CD14-positive monocyte (primary cell): ENCODE results near the gene SCN7A. TPM values are rescaled to one million over a fixed set of nuclear protein-coding genes. Genes with fewer than 3 reads are reported as not detected.

Experiments
- DNase-seq, 3 donors: peaks; one replicate each; pipeline ENCODE4 v3.0.0-alpha.2; 2011 to 2022
- H2AFZ ChIP-seq: 2 replicates; pipeline ENCODE4 v1.6.0; 2012; ENCODE audit warnings: mild to moderate bottlenecking, low read depth, low read length, inconsistent platforms; ENCODE audit not compliant: insufficient read depth, poor library complexity, severe bottlenecking
- H3K27ac ChIP-seq, 2 donors: 1 replicate in 1 of 2; 2 replicates in 1 of 2; pipeline ENCODE4 v1.5.1; 2012 to 2013; ENCODE audit warnings: low read length in 2 of 2, control low read depth in 1 of 2, inconsistent platforms in 1 of 2, low read depth in 1 of 2, mild to moderate bottlenecking in 1 of 2
- H3K27me3 ChIP-seq, 2 donors: one replicate each; pipeline versions ENCODE4 v1.6.0 to v1.6.1; 2011 to 2013; ENCODE audit warnings: low read length in 2 of 2; ENCODE audit not compliant: control insufficient read depth in 2 of 2, insufficient read depth in 2 of 2
- H3K36me3 ChIP-seq, 2 donors: replicated peaks in 1 of 2; 1 replicate in 1 of 2; 2 replicates in 1 of 2; pipeline versions ENCODE4 v1.5.1 to v1.6.1; 2012 to 2013; ENCODE audit warnings: low read length in 2 of 2, control low read depth in 1 of 2, inconsistent platforms in 1 of 2, mild to moderate bottlenecking in 1 of 2; ENCODE audit not compliant: insufficient read depth in 2 of 2, control insufficient read depth in 1 of 2
- H3K4me1 ChIP-seq, 2 donors: 1 replicate in 1 of 2; 2 replicates in 1 of 2; pipeline versions ENCODE4 v1.5.1 to v1.6.1; 2012 to 2013; ENCODE audit warnings: low read length in 2 of 2, control low read depth in 1 of 2, inconsistent platforms in 1 of 2, mild to moderate bottlenecking in 1 of 2, moderate library complexity in 1 of 2; ENCODE audit not compliant: insufficient read depth in 2 of 2, control insufficient read depth in 1 of 2
- H3K4me2 ChIP-seq: replicated peaks from 2 replicates; pipeline ENCODE3; 2012; ENCODE audit warnings: low read length, moderate library complexity, mild to moderate bottlenecking; ENCODE audit not compliant: poor library complexity, severe bottlenecking; ENCODE audit errors: extremely low read depth
- H3K4me3 ChIP-seq, 3 experiments: fragments of 200-600 bp in 1 of 3; sonication (generic) in 1 of 3; replicated peaks in 1 of 3; 1 replicate in 2 of 3; 2 replicates in 1 of 3; pipeline ENCODE4 v1.5.1; 2011 to 2013; ENCODE audit warnings: low read length in 3 of 3, mild to moderate bottlenecking in 3 of 3, control low read depth in 2 of 3, low read depth in 2 of 3, inconsistent platforms in 1 of 3, moderate library complexity in 1 of 3
- H3K79me2 ChIP-seq: 2 replicates; pipeline ENCODE4 v1.6.0; 2012; ENCODE audit warnings: mild to moderate bottlenecking, control low read depth, inconsistent platforms, low read length, moderate library complexity; ENCODE audit not compliant: insufficient read depth
- H3K9ac ChIP-seq: 2 replicates; pipeline ENCODE4 v1.6.0; 2017; ENCODE audit warnings: low read length, mild to moderate bottlenecking; ENCODE audit not compliant: insufficient read depth, poor library complexity, severe bottlenecking
- H3K9me3 ChIP-seq, 2 donors: replicated peaks in 1 of 2; 1 replicate in 1 of 2; 2 replicates in 1 of 2; pipeline versions ENCODE4 v1.5.1 to v1.6.1; 2012 to 2013; ENCODE audit warnings: low read length in 2 of 2, control low read depth in 1 of 2; ENCODE audit not compliant: control insufficient read depth in 1 of 2, insufficient read depth in 1 of 2
- H4K20me1 ChIP-seq: 2 replicates; pipeline ENCODE4 v1.6.0; 2012; ENCODE audit warnings: mild to moderate bottlenecking, low read length, control low read depth, moderate library complexity; ENCODE audit not compliant: insufficient read depth
- H3K27ac Mint-ChIP-seq, 7 donors: one replicate each; pipeline ENCODE4 v1.8.0; 2020; ENCODE audit warnings: mild to moderate bottlenecking in 7 of 7, mixed read lengths in 7 of 7, moderate library complexity in 6 of 7, inconsistent platforms in 2 of 7
- H3K27me3 Mint-ChIP-seq, 3 donors: one replicate each; pipeline ENCODE4 v1.8.0; 2021 to 2022; ENCODE audit warnings: low read depth in 3 of 3, mild to moderate bottlenecking in 3 of 3, mixed read lengths in 3 of 3, moderate library complexity in 3 of 3, inconsistent platforms in 1 of 3
- H3K36me3 Mint-ChIP-seq, 2 donors: one replicate each; pipeline ENCODE4 v1.8.0; 2020; ENCODE audit warnings: mixed read lengths in 2 of 2, inconsistent platforms in 1 of 2, mild to moderate bottlenecking in 1 of 2
- H3K4me1 Mint-ChIP-seq: one replicate; pipeline ENCODE4 v1.8.0; 2020; ENCODE audit warnings: mild to moderate bottlenecking, mixed read lengths
- H3K4me3 Mint-ChIP-seq, 2 donors: one replicate each; pipeline ENCODE4 v1.8.0; 2020; ENCODE audit warnings: mild to moderate bottlenecking in 2 of 2, mixed read lengths in 2 of 2, moderate library complexity in 1 of 2
- H3K9me3 Mint-ChIP-seq, 7 donors: one replicate each; pipeline ENCODE4 v1.8.0; 2020 to 2022; ENCODE audit warnings: mixed read lengths in 7 of 7, mild to moderate bottlenecking in 6 of 7, moderate library complexity in 6 of 7, inconsistent platforms in 2 of 7
- CTCF ChIP-seq: fragments of 200-600 bp; IDR thresholded peaks from one replicate; pipeline ENCODE4 v1.8.0; 2022; ENCODE audit warnings: antibody characterized with exemption, mild to moderate bottlenecking
- WGBS: methylation state at CpG from one replicate; pipeline ENCODE4 v1.1.5; 2013; ENCODE audit warnings: missing lambda C conversion rate; ENCODE audit not compliant: insufficient coverage; 5-methylcytosine and 5-hydroxymethylcytosine counted together
- intact Hi-C, 2 donors: fragments of 100-400 bp; cut with micrococcal nuclease; formaldehyde crosslinking; loops; one replicate each; pipeline versions ENCODE4 v1.15.0 to v1.15.1; 2023
- polyA plus RNA-seq, 3 donors: library from polyadenylated mRNA; depleted of rRNA in 1 of 3; unstranded in 2 of 3; stranded (reverse) in 1 of 3; fragments of 300-500 nt in 2 of 3; fragments of >200 nt in 1 of 3; fragmentation: Illumina TruSeq in 2 of 3; gene quantifications; 1 replicate in 2 of 3; 2 replicates in 1 of 3; pipeline ENCODE4 v1.2.3, GENCODE V29; 2012 to 2021

SCN7A gene
- polyA plus RNA-seq, 3 donors: not detected

GRCh38 chr2:166449439-166449838 lies 44.6 kb downstream of the SCN7A start:
- Histone ChIP-seq H3K79me2 (no peaks in the 10 kb centered on the region), H3K27ac (no peak overlapping the region), H3K4me1 (no peaks in the 10 kb centered on the region), H3K9me3 (no peaks in the 10 kb centered on the region), H2AFZ (no peak overlapping the region), H3K27me3 (no peaks in the 10 kb centered on the region), H3K36me3 (no peaks in the 10 kb centered on the region), H3K4me2 (no peak overlapping the region), H3K9ac (no peak overlapping the region), H3K4me3 (no peak overlapping the region), H4K20me1 (no peaks in the 10 kb centered on the region)
- H3K27me3 Mint-ChIP-seq: peaks cover 0 to 1% (median under 1%) of the 10 kb centered on the region in 3 donors
- intact Hi-C loops: no loop called here
- H3K27ac Mint-ChIP-seq: no peak overlapping the region
- H3K36me3 Mint-ChIP-seq: no peaks in the 10 kb centered on the region
- peak in 1 of 3 donors; percentile 9 for DNase-seq
- no peak for TF ChIP-seq CTCF
- no peak overlapping the region for H3K4me3 Mint-ChIP-seq
- H3K9me3 Mint-ChIP-seq: peaks cover 0 to 6% (median 3%) of the 10 kb centered on the region in 7 donors
- no CpG with 5 or more reads among the region's 1 CpG for WGBS
- peaks cover 2% of the 10 kb centered on the region for H3K4me1 Mint-ChIP-seq

GRCh38 chr2:166448106-166448505 lies 45.9 kb downstream of the SCN7A start:
- no peak overlapping the region for H2AFZ ChIP-seq
- H3K27ac Mint-ChIP-seq: no peak overlapping the region
- H3K36me3 Mint-ChIP-seq: no peaks in the 10 kb centered on the region
- H3K27me3 ChIP-seq: no peaks in the 10 kb centered on the region
- DNase-seq: no peak
- intact Hi-C loops: no loop called here
- no peaks in the 10 kb centered on the region for H3K4me1 ChIP-seq
- peaks cover 2% of the 10 kb centered on the region for H3K4me1 Mint-ChIP-seq
- no peak for TF ChIP-seq CTCF
- H3K36me3 ChIP-seq: no peaks in the 10 kb centered on the region
- H4K20me1 ChIP-seq: no peaks in the 10 kb centered on the region
- no peaks in the 10 kb centered on the region for H3K79me2 ChIP-seq
- H3K9me3 ChIP-seq: no peaks in the 10 kb centered on the region
- no peak overlapping the region for H3K27ac ChIP-seq
- no peak overlapping the region for H3K4me3 Mint-ChIP-seq
- no peak overlapping the region for H3K9ac ChIP-seq
- peaks cover 0 to 1% (median 0%) of the 10 kb centered on the region in 3 donors for H3K27me3 Mint-ChIP-seq
- peaks cover 0 to 8% (median 3%) of the 10 kb centered on the region in 7 donors for H3K9me3 Mint-ChIP-seq
- no peak overlapping the region for H3K4me2 ChIP-seq
- H3K4me3 ChIP-seq: no peak overlapping the region
